Thoracic aorta (tissue), 2 donors: Measurements from ENCODE around the gene CAMK2A. TPM values are rescaled to one million over a fixed set of nuclear protein-coding genes. Genes with fewer than 3 reads are reported as not detected.

Source experiments
- ATAC-seq: fragments of 150-250 bp; one replicate; pipeline ENCODE4 v1.8.0; 2017; ENCODE audit warnings: low read depth; ENCODE audit not compliant: insufficient number of reproducible peaks, low FRiP score
- DNase-seq: peaks from one replicate; pipeline ENCODE4 v3.0.0-alpha.2; 2020; ENCODE audit warnings: low spot score
- H3K27ac ChIP-seq, 2 donors: fragments of 200-600 bp; sonication (generic); 1 replicate in 1 of 2; 2 replicates in 1 of 2; pipeline ENCODE4 v1.5.1; 2016; ENCODE audit warnings: mild to moderate bottlenecking in 2 of 2, moderate library complexity in 2 of 2
- H3K27me3 ChIP-seq: fragments of 200-600 bp; sonication (generic); replicated peaks from 2 replicates; pipeline ENCODE4 v1.6.0; 2016; ENCODE audit warnings: mild to moderate bottlenecking; ENCODE audit not compliant: insufficient read depth
- H3K36me3 ChIP-seq: fragments of 200-600 bp; sonication (generic); one replicate; pipeline ENCODE4 v1.5.1; 2016
- H3K4me1 ChIP-seq, 2 donors: fragments of 200-600 bp; sonication (generic); 1 replicate in 1 of 2; 2 replicates in 1 of 2; pipeline versions ENCODE4 v1.5.1 to v1.6.0; 2016; ENCODE audit warnings: low read depth in 2 of 2, mild to moderate bottlenecking in 1 of 2; ENCODE audit not compliant: control insufficient read depth in 1 of 2
- H3K4me3 ChIP-seq: fragments of 200-600 bp; sonication (generic); 2 replicates; pipeline ENCODE4 v1.5.1; 2016; ENCODE audit warnings: mild to moderate bottlenecking
- H3K9me3 ChIP-seq: fragments of 200-600 bp; sonication (generic); 2 replicates; pipeline ENCODE4 v1.5.1; 2016
- CTCF ChIP-seq: fragments of 200-600 bp; sonication (generic); IDR thresholded peaks from one replicate; pipeline ENCODE4 v1.5.1; 2019; ENCODE audit warnings: antibody characterized with exemption
- total RNA-seq, 2 donors: library from RNA; depleted of rRNA; stranded (reverse); fragments of >200 nt; gene quantifications; one replicate each; pipeline versions ENCODE4 v1.1.0 to v1.2.3, GENCODE V29; 2016

Gene CAMK2A
- total RNA-seq, 2 donors from 2014 or later = 0.35 TPM; not detected in 1

- TF ChIP-seq CTCF = no peak
- ATAC-seq = no peak
- no peaks in the 10 kb centered on the region for H3K9me3 ChIP-seq
- no peaks in the 10 kb centered on the region for H3K4me1 ChIP-seq
- no peaks in the 10 kb centered on the region for H3K27me3 ChIP-seq
- no peaks in the 10 kb centered on the region for H3K36me3 ChIP-seq
- H3K27ac ChIP-seq = no peak overlapping the region
- no peak overlapping the region for H3K4me3 ChIP-seq
- no peak for DNase-seq
Observed at GRCh38 chr5:150254363-150254762, 35.2 kb downstream of the CAMK2A start.

- Histone ChIP-seq H3K4me3 (no peak overlapping the region), H3K27me3 (no peaks in the 10 kb centered on the region), H3K27ac (no peak overlapping the region), H3K4me1 (no peaks in the 10 kb centered on the region), H3K36me3 (no peaks in the 10 kb centered on the region), H3K9me3 (no peaks in the 10 kb centered on the region)
- TF ChIP-seq CTCF = no peak
- ATAC-seq (no peak), DNase-seq (no peak)
Observed at GRCh38 chr5:150253416-150254208, 36.0 kb downstream of the CAMK2A start.

GRCh38 chr5:150252489-150252888 is 37.1 kb downstream of the CAMK2A start:
- no peak overlapping the region for H3K27ac ChIP-seq
- H3K4me3 ChIP-seq = no peak overlapping the region
- DNase-seq (no peak), ATAC-seq (no peak)
- H3K36me3 ChIP-seq = no peaks in the 10 kb centered on the region
- TF ChIP-seq CTCF = no peak
- no peaks in the 10 kb centered on the region for H3K9me3 ChIP-seq
- no peaks in the 10 kb centered on the region for H3K4me1 ChIP-seq
- no peaks in the 10 kb centered on the region for H3K27me3 ChIP-seq

- no peak for TF ChIP-seq CTCF
- Histone ChIP-seq H3K4me3 (no peak overlapping the region), H3K27me3 (no peaks in the 10 kb centered on the region), H3K36me3 (no peaks in the 10 kb centered on the region), H3K4me1 (no peaks in the 10 kb centered on the region), H3K9me3 (no peaks in the 10 kb centered on the region), H3K27ac (no peak overlapping the region)
- no peak for ATAC-seq
- no peak for DNase-seq
Observed at GRCh38 chr5:150251504-150251903, 38.1 kb downstream of the CAMK2A start.

GRCh38 chr5:150249744-150250143 is 39.8 kb downstream of the CAMK2A start:
- H3K9me3 ChIP-seq = no peaks in the 10 kb centered on the region
- no peak for TF ChIP-seq CTCF
- no peaks in the 10 kb centered on the region for H3K36me3 ChIP-seq
- H3K27ac ChIP-seq = no peak overlapping the region
- no peak overlapping the region for H3K4me3 ChIP-seq
- no peak for DNase-seq
- no peak for ATAC-seq
- H3K27me3 ChIP-seq = no peaks in the 10 kb centered on the region
- H3K4me1 ChIP-seq = no peaks in the 10 kb centered on the region
